ENCODE results near the gene COL5A2. TPM values are rescaled to one million over a fixed set of nuclear protein-coding genes. Genes with fewer than 3 reads are reported as not detected.

COL5A2 gene
- total and polyA plus RNA-seq, 9 of the 15 experiments (the other 6 are each of a cell fraction or from before 2014, with no cell fraction given) = 0.01 to 0.54 (median 0.19) TPM

GRCh38 chr2:189102735-189103134 is 76.8 kb downstream of the COL5A2 start (continued):
- TF ChIP-seq ZMIZ1 (IDR thresholded peaks at IDR 0.05; ENCODE audit: low read depth in 2 of 2, low read length in 2 of 2) (no peak), ATF6 (CRISPR knock-in tag; IDR thresholded peaks at IDR 0.05) (no peak)

GRCh38 chr2:189097934-189098333 is 81.6 kb downstream of the COL5A2 start:
- CTCF ChIA-PET (ENCODE audit: low intra/inter-chr PET ratio) = no interaction called here
- no peak overlapping the region for H3K9ac ChIP-seq (ENCODE audit: insufficient read depth in 1 of 2, low read depth in 2 of 2, low read length in 2 of 2)
- no peaks in the 10 kb centered on the region for H3K36me3 ChIP-seq (ENCODE audit: control insufficient read depth, insufficient read depth, low read length)
- DNase-seq (ENCODE audit: extremely low read depth in 1 of 4, low spot score in 3 of 4) (no peak), FAIRE-seq (no peak), ATAC-seq (no peak)
- 0% methylated on average over 1 of the region's 1 CpG for WGBS (ENCODE audit: insufficient coverage, low coverage, missing lambda C conversion rate)
- H3K4me2 ChIP-seq (ENCODE audit: insufficient read depth, low read length) = no peak overlapping the region
- in situ Hi-C loops (cut with MboI) = no loop called here
- intact Hi-C loops (cut with micrococcal nuclease) = no loop called here
- H3K9me3 ChIP-seq (replicated peaks; ENCODE audit: control insufficient read depth, insufficient read depth, low read depth, low read length) = no peaks in the 10 kb centered on the region
- BruUV-seq (replicated peaks) = no TSS peak
- H2AFZ ChIP-seq (ENCODE audit: low read depth, low read length) = no peak overlapping the region
- H3K27ac ChIP-seq (ENCODE audit: extremely low read depth, low read depth, low read length) = no peak overlapping the region
- H3K4me1 ChIP-seq (replicated peaks in 1 of 2; ENCODE audit: control insufficient read depth in 2 of 2, insufficient read depth in 2 of 2, low read length in 2 of 2) = no peaks in the 10 kb centered on the region
- H3K27me3 ChIP-seq (ENCODE audit: control insufficient read depth in 2 of 2, insufficient read depth in 2 of 2, low read length in 2 of 2) = no peaks in the 10 kb centered on the region
- no peaks in the 10 kb centered on the region for H3K9me1 ChIP-seq (ENCODE audit: control insufficient read depth, insufficient read depth, low read length)
- H3K79me2 ChIP-seq (ENCODE audit: control insufficient read depth, insufficient read depth, low read length) = no peaks in the 10 kb centered on the region
- no peaks in the 10 kb centered on the region for H4K20me1 ChIP-seq (replicated peaks; ENCODE audit: control insufficient read depth, insufficient read depth, low read length)
- H3K4me3 ChIP-seq = no peak overlapping the region
- POLR2A ChIA-PET = no interaction called here
- no peak for TF ChIP-seq HMG20B (CRISPR knock-in tag; IDR thresholded peaks at IDR 0.05)
- no peak for TF ChIP-seq ZNF395 (CRISPR knock-in tag; IDR thresholded peaks at IDR 0.05)
- no peak for TF ChIP-seq ZBTB11 (CRISPR knock-in tag; IDR thresholded peaks at IDR 0.05)
- TF ChIP-seq CBX2 (IDR thresholded peaks at IDR 0.05; ENCODE audit: insufficient read depth, low read length, poor library complexity, severe bottlenecking) = no peak
- no peak for TF ChIP-seq ZBTB1 (CRISPR knock-in tag; IDR thresholded peaks at IDR 0.05; ENCODE audit: borderline replicate concordance, low read depth)
- TF ChIP-seq RCOR1 (IDR thresholded peaks at IDR 0.05; ENCODE audit: borderline replicate concordance in 1 of 2, low read depth in 2 of 2, low read length in 2 of 2) = no peak
- TF ChIP-seq ZNF780A (CRISPR knock-in tag; IDR thresholded peaks at IDR 0.05) = no peak
